Nephron progenitor cell (in vitro differentiated cells): ENCODE data around the gene PCDHGB5.
"Not testable (repeated sequence)": the region's sequence is repeated elsewhere in the genome, so short reads cannot be mapped to it uniquely, and the experiment has no call there.

ENCODE experiments used
- DNase-seq: peaks from one replicate; pipeline ENCODE4 v3.0.0; 2021
- H3K27ac Mint-ChIP-seq: 2 replicates; pipeline ENCODE4 v1.8.0; 2021; ENCODE audit warnings: mild to moderate bottlenecking, moderate library complexity, mixed read lengths
- H3K27me3 Mint-ChIP-seq: 2 replicates; pipeline ENCODE4 v1.8.0; 2021; ENCODE audit warnings: mild to moderate bottlenecking, low read depth, mixed read lengths; ENCODE audit not compliant: poor library complexity
- H3K36me3 Mint-ChIP-seq: 2 replicates; pipeline ENCODE4 v1.8.0; 2021; ENCODE audit warnings: low read depth, mixed read lengths
- H3K4me1 Mint-ChIP-seq: 2 replicates; pipeline ENCODE4 v1.8.0; 2021; ENCODE audit warnings: mixed read lengths
- H3K4me3 Mint-ChIP-seq: 2 replicates; pipeline ENCODE4 v1.8.0; 2021; ENCODE audit warnings: mild to moderate bottlenecking, moderate library complexity, mixed read lengths
- H3K9me3 Mint-ChIP-seq: 2 replicates; pipeline ENCODE4 v1.8.0; 2021; ENCODE audit warnings: mild to moderate bottlenecking, moderate library complexity, mixed read lengths
- TF ChIP-seq, protein P1 (sequence below): fragments of 200-600 bp; sonication (generic); IDR thresholded peaks from 2 replicates; pipeline ENCODE4 v1.5.0; 2021; ENCODE audit warnings: antibody characterized with exemption

The PCDHGB5 gene

DNA sequence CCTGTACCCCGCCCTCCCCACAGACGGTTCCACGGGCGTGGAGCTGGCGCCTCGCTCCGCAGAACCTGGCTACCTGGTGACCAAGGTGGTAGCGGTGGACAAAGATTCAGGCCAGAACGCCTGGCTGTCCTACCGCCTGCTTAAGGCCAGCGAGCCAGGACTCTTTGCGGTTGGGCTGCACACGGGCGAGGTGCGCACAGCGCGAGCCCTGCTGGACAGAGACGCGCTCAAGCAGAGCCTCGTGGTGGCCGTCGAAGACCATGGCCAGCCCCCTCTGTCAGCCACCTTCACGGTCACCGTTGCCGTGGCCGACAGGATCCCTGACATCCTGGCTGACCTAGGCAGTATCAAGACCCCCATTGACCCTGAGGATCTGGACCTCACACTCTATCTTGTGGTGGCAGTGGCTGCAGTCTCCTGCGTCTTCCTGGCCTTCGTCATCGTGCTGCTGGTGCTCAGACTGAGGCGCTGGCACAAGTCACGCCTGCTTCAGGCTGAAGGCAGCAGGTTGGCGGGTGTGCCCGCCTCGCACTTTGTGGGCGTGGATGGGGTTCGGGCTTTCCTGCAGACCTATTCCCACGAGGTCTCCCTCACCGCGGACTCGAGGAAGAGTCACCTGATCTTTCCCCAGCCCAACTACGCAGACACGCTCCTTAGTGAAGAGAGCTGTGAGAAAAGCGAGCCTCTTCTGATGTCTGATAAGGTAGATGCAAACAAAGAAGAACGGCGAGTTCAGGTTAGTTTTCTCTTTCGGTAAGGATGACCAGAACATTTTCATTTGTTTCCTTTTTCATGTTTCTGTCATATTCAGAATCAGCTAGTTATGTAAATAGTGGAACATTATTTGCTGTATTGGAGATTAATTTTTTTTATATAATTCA lies 31.5 kb upstream of the PCDHGB5 start:
- H3K27me3 Mint-ChIP-seq, result no peaks in the 10 kb centered on the region
- no peaks in the 10 kb centered on the region for H3K4me1 Mint-ChIP-seq
- H3K27ac Mint-ChIP-seq, result no peak overlapping the region
- no peak for DNase-seq
- peaks cover 93% of the 10 kb centered on the region for H3K9me3 Mint-ChIP-seq
- H3K4me3 Mint-ChIP-seq, result no peak overlapping the region
- TF ChIP-seq, protein P1, sequence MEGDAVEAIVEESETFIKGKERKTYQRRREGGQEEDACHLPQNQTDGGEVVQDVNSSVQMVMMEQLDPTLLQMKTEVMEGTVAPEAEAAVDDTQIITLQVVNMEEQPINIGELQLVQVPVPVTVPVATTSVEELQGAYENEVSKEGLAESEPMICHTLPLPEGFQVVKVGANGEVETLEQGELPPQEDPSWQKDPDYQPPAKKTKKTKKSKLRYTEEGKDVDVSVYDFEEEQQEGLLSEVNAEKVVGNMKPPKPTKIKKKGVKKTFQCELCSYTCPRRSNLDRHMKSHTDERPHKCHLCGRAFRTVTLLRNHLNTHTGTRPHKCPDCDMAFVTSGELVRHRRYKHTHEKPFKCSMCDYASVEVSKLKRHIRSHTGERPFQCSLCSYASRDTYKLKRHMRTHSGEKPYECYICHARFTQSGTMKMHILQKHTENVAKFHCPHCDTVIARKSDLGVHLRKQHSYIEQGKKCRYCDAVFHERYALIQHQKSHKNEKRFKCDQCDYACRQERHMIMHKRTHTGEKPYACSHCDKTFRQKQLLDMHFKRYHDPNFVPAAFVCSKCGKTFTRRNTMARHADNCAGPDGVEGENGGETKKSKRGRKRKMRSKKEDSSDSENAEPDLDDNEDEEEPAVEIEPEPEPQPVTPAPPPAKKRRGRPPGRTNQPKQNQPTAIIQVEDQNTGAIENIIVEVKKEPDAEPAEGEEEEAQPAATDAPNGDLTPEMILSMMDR, result no peak
- H3K36me3 Mint-ChIP-seq, result peaks cover 35% of the 10 kb centered on the region

DNA sequence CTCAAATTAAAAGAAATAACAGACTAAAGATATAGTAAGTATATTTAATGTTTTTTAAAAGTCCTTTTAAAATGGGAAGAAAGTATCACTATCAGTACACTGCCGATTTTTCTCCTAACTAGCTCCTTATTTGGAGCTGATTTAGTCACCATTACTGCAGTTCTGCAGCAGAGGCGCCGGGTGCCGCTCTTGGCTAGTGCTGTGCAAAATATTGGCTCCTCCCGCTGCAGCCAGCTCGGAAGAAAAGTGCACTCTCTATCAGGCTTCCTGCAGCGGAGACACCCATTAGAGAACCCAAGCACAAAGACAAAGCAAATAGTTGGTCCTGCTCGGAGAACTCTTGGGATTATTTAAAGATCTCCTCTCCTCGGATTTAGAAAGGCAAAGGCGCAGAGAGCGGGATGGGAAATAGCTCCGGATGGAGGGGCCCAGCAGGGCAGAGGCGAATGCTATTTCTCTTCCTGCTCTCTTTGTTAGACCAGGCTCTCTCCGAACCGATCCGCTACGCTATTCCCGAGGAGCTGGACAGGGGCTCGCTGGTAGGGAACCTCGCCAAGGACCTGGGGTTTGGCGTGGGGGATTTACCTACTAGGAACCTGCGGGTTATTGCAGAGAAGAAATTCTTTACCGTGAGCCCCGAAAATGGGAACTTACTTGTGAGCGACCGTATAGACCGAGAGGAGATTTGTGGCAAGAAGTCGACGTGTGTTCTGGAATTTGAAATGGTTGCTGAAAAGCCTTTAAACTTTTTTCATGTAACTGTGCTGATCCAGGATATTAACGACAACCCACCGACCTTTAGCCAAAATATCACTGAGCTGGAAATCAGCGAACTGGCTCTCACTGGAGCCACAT lies 27.5 kb upstream of the PCDHGB5 start, which contains the start of gene PCDHGB3:
Gene PCDHGB3, plus strand, starts transcription at position 249 of the 855 bp plus-strand sequence. Its CDS starts 153 bp downstream, at position 402.
- Mint-ChIP-seq H3K4me3 (no peak within 1 kb of the TSS), H3K36me3 (peaks cover 31% of the 10 kb centered on the region), H3K4me1 (no peaks in the 10 kb centered on the region), H3K27me3 (no peaks in the 10 kb centered on the region), H3K9me3 (peaks cover 92% of the 10 kb centered on the region), H3K27ac (no peak within 1 kb of the TSS)
- DNase-seq, result no peak
- TF ChIP-seq, protein P1, result no peak

DNA sequence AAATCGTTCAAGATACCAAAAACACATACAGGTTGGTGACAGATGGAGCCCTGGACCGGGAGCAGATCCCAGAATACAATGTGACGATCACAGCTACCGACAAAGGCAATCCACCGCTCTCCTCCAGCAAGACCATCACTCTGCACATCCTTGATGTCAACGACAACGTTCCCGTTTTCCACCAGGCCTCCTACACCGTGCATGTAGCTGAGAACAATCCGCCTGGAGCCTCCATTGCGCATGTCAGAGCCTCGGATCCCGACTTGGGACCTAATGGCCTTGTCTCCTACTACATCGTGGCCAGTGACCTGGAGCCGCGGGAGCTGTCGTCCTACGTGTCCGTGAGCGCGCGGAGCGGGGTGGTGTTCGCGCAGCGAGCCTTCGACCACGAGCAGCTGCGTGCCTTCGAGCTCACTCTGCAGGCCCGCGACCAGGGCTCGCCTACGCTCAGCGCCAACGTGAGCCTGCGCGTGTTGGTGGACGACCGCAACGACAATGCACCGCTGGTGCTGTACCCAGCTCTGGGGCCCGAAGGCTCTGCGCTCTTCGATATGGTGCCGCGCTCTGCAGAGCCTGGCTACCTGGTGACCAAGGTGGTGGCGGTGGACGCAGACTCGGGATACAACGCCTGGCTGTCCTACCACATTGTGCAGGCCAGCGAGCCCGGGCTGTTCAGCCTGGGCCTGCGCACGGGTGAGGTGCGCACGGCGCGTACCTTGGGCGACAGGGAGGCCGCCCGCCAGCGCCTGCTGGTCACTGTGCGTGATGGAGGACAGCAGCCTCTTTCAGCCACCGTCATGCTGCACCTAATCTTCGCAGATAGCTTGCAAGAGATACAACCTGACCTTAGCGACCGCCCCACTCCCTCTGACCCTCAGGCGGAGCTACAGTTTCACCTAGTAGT lies 25.9 kb upstream of the PCDHGB5 start:
- no peak overlapping the region for H3K4me3 Mint-ChIP-seq
- H3K27ac Mint-ChIP-seq, result no peak overlapping the region
- H3K4me1 Mint-ChIP-seq, result no peaks in the 10 kb centered on the region
- TF ChIP-seq, protein P1, result no peak
- no peaks in the 10 kb centered on the region for H3K27me3 Mint-ChIP-seq
- DNase-seq, result no peak
- peaks cover 88% of the 10 kb centered on the region for H3K9me3 Mint-ChIP-seq
- H3K36me3 Mint-ChIP-seq, result peaks cover 30% of the 10 kb centered on the region

DNA sequence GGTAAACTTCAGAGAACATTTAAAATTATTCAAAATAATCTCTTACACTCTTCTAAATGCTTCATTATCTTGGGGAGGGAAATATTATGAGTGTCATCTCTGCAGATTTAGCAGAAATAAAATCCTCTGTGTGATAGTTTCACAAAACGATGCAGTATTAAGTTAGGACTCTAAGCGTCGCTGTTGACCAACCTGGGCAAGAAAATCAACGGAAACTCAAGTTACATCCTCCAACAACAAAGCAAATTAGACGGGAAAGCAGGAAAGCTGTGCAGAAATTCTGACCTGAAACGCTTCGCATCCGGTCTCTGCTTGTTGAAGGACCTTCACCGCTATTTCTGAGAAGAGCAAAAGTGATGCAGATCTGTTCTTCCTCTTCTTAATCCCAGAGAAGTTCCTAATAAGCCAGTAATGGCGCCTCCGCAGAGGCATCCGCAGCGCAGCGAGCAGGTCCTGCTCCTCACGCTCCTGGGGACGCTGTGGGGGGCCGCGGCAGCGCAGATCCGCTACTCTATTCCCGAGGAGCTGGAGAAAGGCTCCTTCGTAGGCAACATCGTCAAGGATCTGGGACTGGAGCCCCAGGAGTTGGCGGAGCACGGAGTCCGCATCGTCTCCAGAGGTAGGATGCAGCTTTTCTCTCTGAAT lies 24.0 kb upstream of the PCDHGB5 start, which contains the start of gene PCDHGA6:
Gene PCDHGA6, plus strand, starts transcription at position 219 of the 645 bp plus-strand sequence. Its CDS starts 193 bp downstream, at position 412.
- H3K27me3 Mint-ChIP-seq, result no peaks in the 10 kb centered on the region
- no peak within 1 kb of the TSS for H3K4me3 Mint-ChIP-seq
- no peak for DNase-seq
- peaks cover 30% of the 10 kb centered on the region for H3K36me3 Mint-ChIP-seq
- H3K27ac Mint-ChIP-seq, result no peak within 1 kb of the TSS
- no peaks in the 10 kb centered on the region for H3K4me1 Mint-ChIP-seq
- TF ChIP-seq, protein P1, result no peak
- H3K9me3 Mint-ChIP-seq, result peaks cover 87% of the 10 kb centered on the region

DNA sequence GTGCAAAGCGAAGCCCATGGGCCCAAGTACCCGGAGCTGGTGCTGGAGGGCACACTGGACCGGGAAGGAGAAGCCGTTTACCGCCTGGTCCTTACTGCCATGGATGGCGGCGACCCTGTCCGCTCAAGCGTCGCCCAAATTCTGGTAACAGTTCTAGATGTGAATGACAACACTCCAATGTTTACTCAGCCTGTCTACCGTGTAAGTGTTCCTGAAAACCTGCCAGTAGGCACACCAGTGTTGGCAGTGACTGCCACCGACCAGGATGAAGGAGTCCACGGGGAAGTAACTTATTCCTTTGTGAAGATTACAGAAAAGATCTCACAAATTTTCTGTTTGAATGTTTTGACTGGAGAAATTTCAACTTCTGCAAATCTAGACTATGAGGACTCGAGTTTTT lies 23.1 kb upstream of the PCDHGB5 start:
- no peak overlapping the region for H3K27ac Mint-ChIP-seq
- H3K9me3 Mint-ChIP-seq, result peaks cover 87% of the 10 kb centered on the region
- no peak for DNase-seq
- peaks cover 30% of the 10 kb centered on the region for H3K36me3 Mint-ChIP-seq
- no peaks in the 10 kb centered on the region for H3K4me1 Mint-ChIP-seq
- TF ChIP-seq, protein P1, result no peak
- no peaks in the 10 kb centered on the region for H3K27me3 Mint-ChIP-seq
- H3K4me3 Mint-ChIP-seq, result no peak overlapping the region

DNA sequence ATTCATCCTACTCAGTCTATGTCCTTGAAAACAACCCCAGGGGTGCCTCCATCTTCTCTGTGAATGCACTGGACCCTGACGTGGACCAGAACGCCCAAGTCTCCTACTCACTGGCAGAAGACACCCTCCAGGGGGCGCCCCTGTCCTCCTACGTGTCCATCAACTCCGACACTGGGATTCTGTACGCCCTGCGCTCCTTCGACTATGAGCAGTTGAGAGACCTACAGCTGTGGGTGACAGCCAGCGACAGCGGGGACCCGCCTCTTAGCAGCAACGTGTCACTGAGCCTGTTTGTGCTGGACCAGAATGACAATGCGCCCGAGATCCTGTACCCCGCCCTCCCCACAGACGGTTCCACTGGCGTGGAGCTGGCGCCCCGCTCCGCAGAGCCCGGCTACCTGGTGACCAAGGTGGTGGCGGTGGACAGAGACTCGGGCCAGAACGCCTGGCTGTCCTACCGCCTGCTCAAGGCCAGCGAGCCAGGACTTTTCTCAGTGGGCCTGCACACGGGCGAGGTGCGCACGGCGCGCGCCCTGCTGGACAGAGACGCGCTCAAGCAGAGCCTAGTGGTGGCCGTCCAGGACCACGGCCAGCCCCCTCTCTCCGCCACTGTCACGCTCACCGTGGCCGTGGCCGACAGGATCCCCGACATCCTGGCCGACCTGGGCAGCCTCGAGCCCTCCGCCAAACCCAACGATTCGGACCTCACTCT lies 22.1 kb upstream of the PCDHGB5 start:
- H3K36me3 Mint-ChIP-seq, result peaks cover 29% of the 10 kb centered on the region
- not testable (repeated sequence) for H3K27ac Mint-ChIP-seq, H3K4me3 Mint-ChIP-seq, H3K27me3 Mint-ChIP-seq, DNase-seq, H3K4me1 Mint-ChIP-seq
- H3K9me3 Mint-ChIP-seq, result peaks cover 85% of the 10 kb centered on the region
